ENCODE measurements around the gene GAL3ST3.
A peak's percentile ranks its signal among the peaks of the same experiment; 100 is the strongest.

The GAL3ST3 gene

DNA sequence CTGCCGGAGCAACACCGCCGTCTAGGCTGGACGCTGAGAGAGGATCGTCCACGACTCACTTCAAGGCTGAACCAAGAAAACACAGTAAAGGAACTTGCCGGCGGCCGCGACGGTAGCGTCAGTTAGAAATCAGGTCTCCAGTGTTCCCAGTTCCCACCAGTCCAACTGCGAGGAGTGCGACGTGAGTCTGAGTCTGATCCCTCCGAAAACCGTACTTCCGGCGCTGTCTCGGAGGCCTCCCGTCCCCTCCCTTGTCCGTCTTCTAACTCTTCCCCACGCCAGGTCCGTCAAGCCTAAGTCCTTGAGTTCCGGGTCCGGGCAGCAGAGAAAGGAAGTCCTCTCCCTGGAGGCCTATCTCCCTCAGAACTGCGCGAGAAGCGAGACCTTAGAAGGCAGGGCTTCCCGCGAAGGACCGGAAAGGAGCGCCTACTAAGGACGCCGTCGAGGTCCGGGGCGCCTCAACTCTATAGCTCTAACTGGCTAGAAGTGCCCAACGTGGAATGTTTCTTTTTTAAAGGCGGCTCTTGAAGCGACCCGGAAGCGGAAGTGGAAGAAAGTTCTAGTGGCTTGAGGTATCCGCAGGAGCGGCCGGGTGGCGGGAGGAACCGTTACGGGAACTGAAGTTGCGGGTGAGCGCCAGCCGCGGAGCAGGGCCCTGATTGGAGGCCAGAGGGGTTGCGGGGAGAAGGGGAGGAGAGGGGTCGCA lies 46.9 kb downstream of the GAL3ST3 start, which contains the start of the genes BANF1 and EIF1AD:
Gene BANF1, plus strand, starts transcription at position 562 of the 706 bp plus-strand sequence. CDS start 748 bp downstream, outside the sequence.
Gene EIF1AD, minus strand, starts transcription at position 216 of the 706 bp plus-strand sequence. CDS start 1,768 bp downstream, outside the sequence.
- no peak for TF ChIP-seq CTCF (IDR thresholded peaks at IDR 0.05; ENCODE audit: control insufficient read depth, extremely low read depth, insufficient read depth)
- peak within 1 kb of the TSS; percentile 99 for H3K4me3 ChIP-seq (ENCODE audit: low read depth, low read length)
- peak; percentile 96 for DNase-seq (ENCODE audit: low read depth)

DNA sequence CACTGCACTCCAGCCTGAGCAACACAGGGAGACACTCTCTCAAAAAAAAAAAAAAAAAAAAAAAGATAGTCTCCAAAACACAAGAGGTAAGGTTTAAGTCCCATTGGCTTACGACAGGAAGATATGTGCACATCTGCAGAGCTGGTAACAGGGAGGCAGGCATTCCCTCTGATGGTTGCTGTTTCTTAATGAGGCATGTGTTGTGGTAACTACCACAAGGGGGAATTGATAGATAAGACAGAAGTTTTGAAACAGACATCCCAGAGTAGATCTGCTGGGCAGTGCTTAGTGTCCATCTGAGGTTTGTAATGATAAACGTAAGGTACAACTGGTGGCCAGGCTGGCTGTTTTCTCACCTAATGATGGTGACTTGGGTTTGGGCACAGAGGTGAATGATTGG lies 51.7 kb downstream of the GAL3ST3 start:
- DNase-seq (ENCODE audit: low read depth): no peak
- TF ChIP-seq CTCF (IDR thresholded peaks at IDR 0.05; ENCODE audit: control insufficient read depth, extremely low read depth, insufficient read depth): no peak
- no peak overlapping the region for H3K4me3 ChIP-seq (ENCODE audit: low read depth, low read length)

GRCh38 chr11:65992056-65992455 lies 56.9 kb downstream of the GAL3ST3 start:
- H3K4me3 ChIP-seq (ENCODE audit: low read depth, low read length): no peak overlapping the region
- DNase-seq (ENCODE audit: low read depth): no peak
- TF ChIP-seq CTCF (IDR thresholded peaks at IDR 0.05; ENCODE audit: control insufficient read depth, extremely low read depth, insufficient read depth): no peak
